HCT116 (cell line): ENCODE results near the gene PIK3R1. TPM values are rescaled to one million over a fixed set of nuclear protein-coding genes. Genes with fewer than 3 reads are reported as not detected.

Experiments used
- ATAC-seq: fragments of 200-7000 bp; cut with Tn5 transposase; 2 replicates; pipeline ENCODE4 v1.9.1; 2020; ENCODE audit warnings: mild to moderate bottlenecking, moderate library complexity
- BruUV-seq: library from RNA; stranded (reverse); fragments of 400-500 nt; replicated peaks from 2 replicates; lab custom pipeline; 2021; lab: Mats Ljungman, UMichigan
- CTCF ChIA-PET: fragments of 300-600 bp; sonication (Branson Sonifier 250); formaldehyde crosslinking; loops from one replicate; lab custom pipeline; 2021; ENCODE audit warnings: antibody characterized with exemption; lab: Charles Lee
- POLR2A ChIA-PET: fragments of 300-600, 350-600 bp; sonication (Branson Sonifier 250); formaldehyde crosslinking; loops from one replicate; lab custom pipeline; 2021; ENCODE audit warnings: antibody characterized with exemption; lab: Charles Lee
- RAD21 ChIA-PET, 2 experiments: fragments of 300-600 bp; sonication (Branson Sonifier 250); formaldehyde crosslinking; loops; one replicate each; lab custom pipeline; 2023; ENCODE audit warnings: low total read pairs in 2 of 2; ENCODE audit not compliant: uncharacterized antibody in 2 of 2, unreplicated experiment in 2 of 2, low non-redundant PET in 1 of 2; lab: Charles Lee
- DNase-seq: peaks from one replicate; pipeline ENCODE4 v3.0.0-alpha.2; 2010; ENCODE audit warnings: low read depth, low spot score
- H2AFZ ChIP-seq: fragments of 200-600 bp; shearing (Covaris generic), sonication (generic); 2 replicates; pipeline ENCODE4 v1.6.1; 2017; ENCODE audit warnings: low read depth, mixed run types, mixed read lengths, antibody characterized with exemption, low read length; ENCODE audit not compliant: poor library complexity, severe bottlenecking
- H3K27ac ChIP-seq: 2 replicates; pipeline ENCODE4 v1.5.1; 2012; ENCODE audit warnings: low read depth, low read length
- H3K27me3 ChIP-seq: fragments of 200-600 bp; sonication (generic); 2 replicates; pipeline ENCODE4 v1.6.1; 2016; ENCODE audit warnings: mixed run types, low read length, mixed read lengths; ENCODE audit not compliant: insufficient read depth
- H3K36me3 ChIP-seq, 2 experiments: fragments of 200-500 bp in 1 of 2; fragments of 200-600 bp in 1 of 2; sonication (Bioruptor generic) in 1 of 2; sonication (generic) in 1 of 2; 2 replicates each; pipeline versions ENCODE4 v1.5.1 to v1.6.1; 2014 to 2016; ENCODE audit warnings: low read length in 2 of 2, inconsistent platforms in 1 of 2, mixed read lengths in 1 of 2, mixed run types in 1 of 2; ENCODE audit not compliant: insufficient read depth in 2 of 2, control insufficient read depth in 1 of 2
- H3K4me1 ChIP-seq, 2 experiments: fragments of 200-600 bp in 1 of 2; sonication (generic) in 1 of 2; 2 replicates each; pipeline versions ENCODE4 v1.5.1 to v1.6.1; 2012 to 2017; ENCODE audit warnings: low read length in 2 of 2, inconsistent platforms in 1 of 2, mild to moderate bottlenecking in 1 of 2, mixed read lengths in 1 of 2, mixed run types in 1 of 2, moderate library complexity in 1 of 2; ENCODE audit not compliant: insufficient read depth in 2 of 2, control insufficient read depth in 1 of 2
- H3K4me2 ChIP-seq: fragments of 200-600 bp; sonication (generic); 2 replicates; pipeline ENCODE4 v1.6.1; 2017; ENCODE audit warnings: mixed run types, low read length, mixed read lengths
- H3K4me3 ChIP-seq, 2 experiments: fragments of 200-600 bp in 1 of 2; sonication (generic) in 1 of 2; replicated peaks in 1 of 2; 2 replicates each; pipeline ENCODE4 v1.5.1; 2011 to 2016; ENCODE audit warnings: low read length in 2 of 2, control low read depth in 1 of 2, low read depth in 1 of 2, mild to moderate bottlenecking in 1 of 2, mixed read lengths in 1 of 2, mixed run types in 1 of 2
- H3K79me2 ChIP-seq: fragments of 200-600 bp; sonication (generic); 2 replicates; pipeline ENCODE4 v1.6.1; 2017; ENCODE audit warnings: mild to moderate bottlenecking, mixed run types, low read length, moderate library complexity, mixed read lengths; ENCODE audit not compliant: insufficient read depth
- H3K9ac ChIP-seq: fragments of 200-600 bp; sonication (generic); 2 replicates; pipeline ENCODE4 v1.6.1; 2016; ENCODE audit warnings: low read length, mixed read lengths
- H3K9me2 ChIP-seq: fragments of 200-600 bp; sonication (generic), shearing (Covaris generic); 2 replicates; pipeline ENCODE4 v1.6.1; 2017; ENCODE audit warnings: mixed run types, mild to moderate bottlenecking, moderate library complexity; ENCODE audit not compliant: insufficient read depth
- H3K9me3 ChIP-seq, 2 experiments: fragments of 200-500 bp in 1 of 2; fragments of 200-600 bp in 1 of 2; sonication (Bioruptor generic) in 1 of 2; sonication (generic) in 1 of 2; 2 replicates each; pipeline ENCODE4 v1.6.1; 2014 to 2017; ENCODE audit warnings: low read length in 2 of 2, mixed read lengths in 2 of 2, inconsistent platforms in 1 of 2, low read depth in 1 of 2, mild to moderate bottlenecking in 1 of 2, mixed run types in 1 of 2, moderate library complexity in 1 of 2; ENCODE audit not compliant: control insufficient read depth in 1 of 2, insufficient read depth in 1 of 2
- H4K20me1 ChIP-seq: fragments of 200-600 bp; sonication (generic), shearing (Covaris generic); 2 replicates; pipeline ENCODE4 v1.6.1; 2017; ENCODE audit warnings: mixed run types, mild to moderate bottlenecking, moderate library complexity; ENCODE audit not compliant: insufficient read depth
- CBX3 ChIP-seq: IDR thresholded peaks from 2 replicates; pipeline ENCODE4 v1.6.1; 2012; ENCODE audit warnings: low read depth
- CEBPB ChIP-seq: IDR thresholded peaks from 2 replicates; pipeline ENCODE4 v1.6.1; 2012; ENCODE audit warnings: low read depth
- CTCF ChIP-seq, 3 experiments: fragments of 200-600 bp in 1 of 3; sonication (generic) in 1 of 3; IDR thresholded peaks in 2 of 3; conservative IDR thresholded peaks in 1 of 3; 2 replicates each; pipeline ENCODE4 v1.5.1; 2012 to 2017; ENCODE audit warnings: low read depth in 2 of 3, low read length in 2 of 3, antibody characterized with exemption in 1 of 3, borderline replicate concordance in 1 of 3, control low read depth in 1 of 3, mild to moderate bottlenecking in 1 of 3, mixed read lengths in 1 of 3, mixed run types in 1 of 3, moderate library complexity in 1 of 3; ENCODE audit not compliant: insufficient read depth in 1 of 3
- EGR1 ChIP-seq: IDR thresholded peaks from 2 replicates; pipeline ENCODE4 v1.6.1; 2012; ENCODE audit warnings: low read depth
- EZH2 ChIP-seq: fragments of 200-600 bp; sonication (generic); IDR thresholded peaks from 2 replicates; pipeline ENCODE4 v1.6.1; 2017; ENCODE audit warnings: antibody characterized with exemption, mixed run types
- EZH2phosphoT487 ChIP-seq: fragments of 200-600 bp; IDR thresholded peaks from 2 replicates; pipeline ENCODE4 v1.6.1; 2018; ENCODE audit warnings: antibody characterized with exemption, borderline replicate concordance
- FOSL1 ChIP-seq: IDR thresholded peaks from 2 replicates; pipeline ENCODE4 v1.6.1; 2012; ENCODE audit warnings: low read depth
- JUND ChIP-seq: IDR thresholded peaks from 2 replicates; pipeline ENCODE4 v1.6.1; 2012
- POLR2A ChIP-seq: IDR thresholded peaks from 2 replicates; pipeline ENCODE4 v1.7.0; 2011; ENCODE audit warnings: borderline replicate concordance; ENCODE audit not compliant: insufficient read depth, insufficient read length; ENCODE audit errors: extremely low read depth
- POLR2AphosphoS5 ChIP-seq: IDR thresholded peaks from 2 replicates; pipeline ENCODE4 v1.6.1; 2011; ENCODE audit warnings: mild to moderate bottlenecking, low read depth, low read length, moderate library complexity
- RAD21 ChIP-seq: IDR thresholded peaks from 2 replicates; pipeline ENCODE4 v1.6.1; 2012; ENCODE audit warnings: low read depth, mild to moderate bottlenecking
- REST ChIP-seq: IDR thresholded peaks from 2 replicates; pipeline ENCODE4 v1.6.1; 2012; ENCODE audit warnings: low read depth
- SIN3A ChIP-seq: IDR thresholded peaks from 2 replicates; pipeline ENCODE4 v1.6.1; 2012; ENCODE audit warnings: low read depth
- SP1 ChIP-seq: IDR thresholded peaks from 2 replicates; pipeline ENCODE4 v1.6.1; 2012; ENCODE audit warnings: low read depth
- SRF ChIP-seq: IDR thresholded peaks from 2 replicates; pipeline ENCODE4 v1.6.1; 2012; ENCODE audit warnings: low read depth
- ZFX ChIP-seq: fragments of 450-650 bp; IDR thresholded peaks from 2 replicates; pipeline ENCODE4 v1.6.1; 2017
- ZNF274 ChIP-seq: fragments of 200-500 bp; sonication (Bioruptor generic); IDR thresholded peaks from 2 replicates; pipeline ENCODE4 v1.6.1; 2014; ENCODE audit warnings: mild to moderate bottlenecking, low read depth, low read length, inconsistent platforms
- intact Hi-C: fragments of 100-400 bp; cut with micrococcal nuclease; formaldehyde crosslinking; loops from 2 replicates; pipeline ENCODE4 v1.10.0; 2022
- total RNA-seq: library from RNA; stranded (reverse); gene quantifications from one replicate; pipeline ENCODE4 v1.2.1, GENCODE V29; 2021; ENCODE audit not compliant: unreplicated experiment
- TF ChIP-seq, protein P1 (sequence below): IDR thresholded peaks from 2 replicates; pipeline ENCODE4 v1.6.1; 2011; ENCODE audit warnings: mild to moderate bottlenecking, low read length, moderate library complexity; ENCODE audit not compliant: insufficient replicate concordance; ENCODE audit errors: extremely low read depth
- TF ChIP-seq, protein P2 (sequence below): IDR thresholded peaks from 2 replicates; pipeline ENCODE4 v1.6.1; 2012

PIK3R1 gene
- total RNA-seq, 1 experiment from 2014 or later: 7.2 TPM

- H3K9me2 ChIP-seq: no peaks in the 10 kb centered on the region
- DNase-seq (no peak), ATAC-seq (no peak)
- H3K27me3 ChIP-seq: no peaks in the 10 kb centered on the region
- TF ChIP-seq EGR1 (no peak), SP1 (no peak), FOSL1 (no peak), EZH2phosphoT487 (no peak), CBX3 (no peak), ZFX (no peak), RAD21 (no peak), REST (no peak), SIN3A (no peak), POLR2AphosphoS5 (no peak), CTCF (IDR thresholded peaks at IDR 0.05 in 2 of 3, conservative IDR thresholded peaks at IDR 0.05 in 1 of 3; ENCODE audit: borderline replicate concordance in 1 of 3, insufficient read depth in 1 of 3, low read depth in 2 of 3, low read length in 2 of 3) (no peak), CEBPB (no peak), EZH2 (no peak), POLR2A (no peak), SRF (no peak), ZNF274 (no peak), JUND (no peak)
- TF ChIP-seq, protein P1, sequence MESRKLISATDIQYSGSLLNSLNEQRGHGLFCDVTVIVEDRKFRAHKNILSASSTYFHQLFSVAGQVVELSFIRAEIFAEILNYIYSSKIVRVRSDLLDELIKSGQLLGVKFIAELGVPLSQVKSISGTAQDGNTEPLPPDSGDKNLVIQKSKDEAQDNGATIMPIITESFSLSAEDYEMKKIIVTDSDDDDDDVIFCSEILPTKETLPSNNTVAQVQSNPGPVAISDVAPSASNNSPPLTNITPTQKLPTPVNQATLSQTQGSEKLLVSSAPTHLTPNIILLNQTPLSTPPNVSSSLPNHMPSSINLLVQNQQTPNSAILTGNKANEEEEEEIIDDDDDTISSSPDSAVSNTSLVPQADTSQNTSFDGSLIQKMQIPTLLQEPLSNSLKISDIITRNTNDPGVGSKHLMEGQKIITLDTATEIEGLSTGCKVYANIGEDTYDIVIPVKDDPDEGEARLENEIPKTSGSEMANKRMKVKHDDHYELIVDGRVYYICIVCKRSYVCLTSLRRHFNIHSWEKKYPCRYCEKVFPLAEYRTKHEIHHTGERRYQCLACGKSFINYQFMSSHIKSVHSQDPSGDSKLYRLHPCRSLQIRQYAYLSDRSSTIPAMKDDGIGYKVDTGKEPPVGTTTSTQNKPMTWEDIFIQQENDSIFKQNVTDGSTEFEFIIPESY: no peak
- TF ChIP-seq, protein P2, sequence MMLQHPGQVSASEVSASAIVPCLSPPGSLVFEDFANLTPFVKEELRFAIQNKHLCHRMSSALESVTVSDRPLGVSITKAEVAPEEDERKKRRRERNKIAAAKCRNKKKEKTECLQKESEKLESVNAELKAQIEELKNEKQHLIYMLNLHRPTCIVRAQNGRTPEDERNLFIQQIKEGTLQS: no peak
- BruUV-seq: no TSS peak
- no peak overlapping the region for H2AFZ ChIP-seq
- no peaks in the 10 kb centered on the region for H3K9me3 ChIP-seq
- ChIA-PET RAD21 (no interaction called here), POLR2A (interaction anchor here (1.2 kb wide), 1 partner anchor 10 kb away, joined by 3 read pairs; no protein-coding TSS in a partner anchor), CTCF (interaction anchor here (0.5 kb wide), 1 partner anchor 1059 kb away, joined by 4 read pairs; no protein-coding TSS in a partner anchor)
- no peaks in the 10 kb centered on the region for H4K20me1 ChIP-seq
- H3K36me3 ChIP-seq: no peaks in the 10 kb centered on the region
- H3K79me2 ChIP-seq: no peaks in the 10 kb centered on the region
- H3K4me3 ChIP-seq: no peak overlapping the region
- H3K27ac ChIP-seq: no peak overlapping the region
- intact Hi-C loops: no loop called here
- peaks cover 10 to 17% of the 10 kb centered on the region in 2 experiments for H3K4me1 ChIP-seq
- H3K4me2 ChIP-seq: no peak overlapping the region
- H3K9ac ChIP-seq: no peak overlapping the region
Observed at GRCh38 chr5:68348447-68349222, 133.1 kb downstream of the PIK3R1 start.
